ENCODE data around the gene KRT5.

DNA sequence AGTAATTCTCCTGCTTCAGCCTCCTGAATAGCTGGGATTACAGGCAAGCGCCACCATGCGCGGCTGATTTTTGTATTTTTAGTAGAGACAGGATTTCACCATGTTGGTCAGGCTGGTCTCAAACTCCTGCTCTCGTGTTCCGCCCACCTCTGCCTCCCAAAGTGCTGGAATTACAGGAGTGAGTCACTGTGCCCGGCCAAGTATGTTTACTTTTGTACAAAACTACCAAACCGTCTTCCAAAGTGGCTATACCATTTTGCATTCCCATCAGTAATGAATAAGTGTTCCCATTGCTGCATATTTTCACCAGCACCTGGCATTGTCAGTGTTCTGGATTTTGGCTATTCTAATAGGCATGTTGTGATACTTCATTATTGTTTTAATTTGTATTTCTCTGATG, 18.7 kb downstream of the KRT5 start:
- TF ChIP-seq, protein P1, sequence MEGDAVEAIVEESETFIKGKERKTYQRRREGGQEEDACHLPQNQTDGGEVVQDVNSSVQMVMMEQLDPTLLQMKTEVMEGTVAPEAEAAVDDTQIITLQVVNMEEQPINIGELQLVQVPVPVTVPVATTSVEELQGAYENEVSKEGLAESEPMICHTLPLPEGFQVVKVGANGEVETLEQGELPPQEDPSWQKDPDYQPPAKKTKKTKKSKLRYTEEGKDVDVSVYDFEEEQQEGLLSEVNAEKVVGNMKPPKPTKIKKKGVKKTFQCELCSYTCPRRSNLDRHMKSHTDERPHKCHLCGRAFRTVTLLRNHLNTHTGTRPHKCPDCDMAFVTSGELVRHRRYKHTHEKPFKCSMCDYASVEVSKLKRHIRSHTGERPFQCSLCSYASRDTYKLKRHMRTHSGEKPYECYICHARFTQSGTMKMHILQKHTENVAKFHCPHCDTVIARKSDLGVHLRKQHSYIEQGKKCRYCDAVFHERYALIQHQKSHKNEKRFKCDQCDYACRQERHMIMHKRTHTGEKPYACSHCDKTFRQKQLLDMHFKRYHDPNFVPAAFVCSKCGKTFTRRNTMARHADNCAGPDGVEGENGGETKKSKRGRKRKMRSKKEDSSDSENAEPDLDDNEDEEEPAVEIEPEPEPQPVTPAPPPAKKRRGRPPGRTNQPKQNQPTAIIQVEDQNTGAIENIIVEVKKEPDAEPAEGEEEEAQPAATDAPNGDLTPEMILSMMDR (conservative IDR thresholded peaks at IDR 0.05; ENCODE audit: low read length) = no peak
- TF ChIP-seq EZH2phosphoT487 (IDR thresholded peaks at IDR 0.05; ENCODE audit: borderline replicate concordance, low read depth, low read length) = no peak
